ENCODE results near the gene CLIP3.

The CLIP3 gene

DNA sequence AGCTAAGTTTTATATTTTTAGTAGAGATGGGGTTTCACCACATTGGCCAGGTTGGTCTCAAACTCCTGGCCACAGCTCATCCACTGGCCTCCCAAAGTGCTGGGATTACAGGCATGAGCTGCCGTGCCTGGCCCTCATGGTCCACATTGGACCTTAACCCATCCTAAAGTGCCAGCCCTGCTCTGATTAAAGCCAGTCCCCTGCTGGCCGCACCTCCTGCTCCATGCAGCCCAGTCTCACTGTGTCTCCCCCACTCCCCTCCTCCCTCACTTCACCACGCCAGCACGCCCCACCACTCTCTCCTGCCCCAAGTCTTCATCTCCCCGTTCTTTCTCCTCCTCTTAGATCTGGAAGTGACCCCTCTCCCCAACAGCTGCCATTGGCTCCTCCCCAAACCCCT is 54.4 kb downstream of the CLIP3 start:
- no peak for DNase-seq (ENCODE audit: low read depth in 2 of 2)

- no peak for DNase-seq (ENCODE audit: low read depth in 2 of 2)
Measured at GRCh38 chr19:35977446-35978222, 55.0 kb downstream of the CLIP3 start.

- no peak for DNase-seq (ENCODE audit: low read depth in 2 of 2)
Measured at GRCh38 chr19:35975608-35976214, 57.0 kb downstream of the CLIP3 start.

GRCh38 chr19:35973487-35973886 is 59.2 kb downstream of the CLIP3 start:
- DNase-seq (ENCODE audit: low read depth in 2 of 2) = no peak

- no peak for DNase-seq (ENCODE audit: low read depth in 2 of 2)
Measured at GRCh38 chr19:35966771-35967170, 65.9 kb downstream of the CLIP3 start.

Measured in stimulated activated CD8-positive, alpha-beta memory T cell treated with anti-CD3 and anti-CD28 coated beads, Interleukin-15, amount 100 ng/mL, for 4 hours (primary cell).